ENCODE data around the gene PIK3CA. TPM values are rescaled to one million over a fixed set of nuclear protein-coding genes. Genes with fewer than 3 reads are reported as not detected.

The PIK3CA gene
- total and polyA plus RNA-seq, 10 of the 15 experiments (the other 5 are each of a cell fraction or from before 2014, with no cell fraction given), result 3.0 to 18.6 (median 9.0) TPM

GRCh38 chr3:179272385-179272784, 124.2 kb downstream of the PIK3CA start:
- no TSS peak for BruUV-seq (replicated peaks)
- in situ Hi-C loops (cut with MboI), result no loop called here
- SMC1A ChIA-PET (ENCODE audit: uncharacterized antibody, unreplicated experiment), result interaction anchor here (0.9 to 1.8 kb wide), 7 partner anchors 22 to 204 kb away, joined by 3 to 5 read pairs (median 4); no protein-coding TSS in a partner anchor

More at GRCh38 chr3:179272385-179272784, 124.2 kb downstream of the PIK3CA start:
- Histone ChIP-seq H2AFZ (ENCODE audit: control insufficient read depth, low read depth, low read length) (no peak overlapping the region), H3K9me3 (replicated peaks; ENCODE audit: control insufficient read depth, insufficient read depth, low read length) (no peaks in the 10 kb centered on the region), H3K36me3 (ENCODE audit: control insufficient read depth in 2 of 2, insufficient read depth in 2 of 2, low read length in 1 of 2) (no peaks in the 10 kb centered on the region), H3K4me2 (ENCODE audit: control insufficient read depth, insufficient read depth) (no peak overlapping the region), H3K4me3 (no peak overlapping the region), H3K4me1 (ENCODE audit: control insufficient read depth, insufficient read depth, low read length) (no peaks in the 10 kb centered on the region), H3K27me3 (replicated peaks in 1 of 2; ENCODE audit: control insufficient read depth in 2 of 2, insufficient read depth in 2 of 2, low read length in 1 of 2) (no peaks in the 10 kb centered on the region; a peak in 1 of 4 replicates), H4K20me1 (ENCODE audit: control insufficient read depth, insufficient read depth) (no peaks in the 10 kb centered on the region), H3K27ac (ENCODE audit: control insufficient read depth, insufficient read depth) (no peak overlapping the region), H3K79me2 (ENCODE audit: control insufficient read depth, insufficient read depth, low read length) (no peaks in the 10 kb centered on the region), H3K9ac (ENCODE audit: control insufficient read depth, insufficient read depth, low read length) (no peak overlapping the region)
- ChIA-PET CTCF (interaction anchor here (0.7 to 1.8 kb wide), 8 partner anchors 8 to 257 kb away, joined by 3 to 10 read pairs (median 4); no protein-coding TSS in a partner anchor), RAD21 (ENCODE audit: unreplicated experiment) (no interaction called here), POLR2A (no interaction called here)
- intact Hi-C loops (cut with micrococcal nuclease; ENCODE audit: unreplicated experiment), result no loop called here
- TF ChIP-seq SUPT20H (IDR thresholded peaks at IDR 0.05; ENCODE audit: borderline replicate concordance, control insufficient read depth, low read depth, low read length) (no peak), CTCF (IDR thresholded peaks at IDR 0.05 in 2 of 3, conservative IDR thresholded peaks at IDR 0.05 in 1 of 3; ENCODE audit: control insufficient read depth in 2 of 3, extremely low read depth in 1 of 3, insufficient read depth in 1 of 3, low read depth in 3 of 3, low read length in 3 of 3) (peak; percentile 16 to 22 (median 19); a peak in 4 of 6 replicates), SMC3 (IDR thresholded peaks at IDR 0.05; ENCODE audit: borderline replicate concordance, low read length) (0 out of 2 replicates have a peak, but pooled peaks have one; percentile 12), ZNF592 (IDR thresholded peaks at IDR 0.05) (no peak), BCL3 (IDR thresholded peaks at IDR 0.05; ENCODE audit: borderline replicate concordance, insufficient read depth, low read depth, low read length, poor library complexity, severe bottlenecking) (no peak), NBN (IDR thresholded peaks at IDR 0.05) (no peak), RAD21 (IDR thresholded peaks at IDR 0.05; ENCODE audit: insufficient read depth, low read depth, low read length) (peak; percentile 29; the same call in 1 of the 2 replicates)
- TF ChIP-seq, protein P1, sequence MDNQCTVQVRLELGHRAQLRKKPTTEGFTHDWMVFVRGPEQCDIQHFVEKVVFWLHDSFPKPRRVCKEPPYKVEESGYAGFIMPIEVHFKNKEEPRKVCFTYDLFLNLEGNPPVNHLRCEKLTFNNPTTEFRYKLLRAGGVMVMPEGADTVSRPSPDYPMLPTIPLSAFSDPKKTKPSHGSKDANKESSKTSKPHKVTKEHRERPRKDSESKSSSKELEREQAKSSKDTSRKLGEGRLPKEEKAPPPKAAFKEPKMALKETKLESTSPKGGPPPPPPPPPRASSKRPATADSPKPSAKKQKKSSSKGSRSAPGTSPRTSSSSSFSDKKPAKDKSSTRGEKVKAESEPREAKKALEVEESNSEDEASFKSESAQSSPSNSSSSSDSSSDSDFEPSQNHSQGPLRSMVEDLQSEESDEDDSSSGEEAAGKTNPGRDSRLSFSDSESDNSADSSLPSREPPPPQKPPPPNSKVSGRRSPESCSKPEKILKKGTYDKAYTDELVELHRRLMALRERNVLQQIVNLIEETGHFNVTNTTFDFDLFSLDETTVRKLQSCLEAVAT (IDR thresholded peaks at IDR 0.05), result no peak
- DNase-seq (ENCODE audit: low read depth, low spot score), result no peak
- ATAC-seq, result no peak
- 96% methylated on average over 3 of the region's 3 CpGs for WGBS (ENCODE audit: insufficient coverage, insufficient replicate concordance, low lambda C conversion rate, missing lambda C conversion rate)
- FAIRE-seq, result no peak

Measured in GM12878 (cell line).